GM19023 (cell line): Measurements from ENCODE around the gene SHANK3.

Experiments used
- ATAC-seq: cut with Tn5 transposase; IDR thresholded peaks from one replicate; pipeline ENCODE4 v1.9.1; 2021; ENCODE audit warnings: mild to moderate bottlenecking, moderate library complexity; ENCODE audit not compliant: unreplicated experiment

The SHANK3 gene

DNA sequence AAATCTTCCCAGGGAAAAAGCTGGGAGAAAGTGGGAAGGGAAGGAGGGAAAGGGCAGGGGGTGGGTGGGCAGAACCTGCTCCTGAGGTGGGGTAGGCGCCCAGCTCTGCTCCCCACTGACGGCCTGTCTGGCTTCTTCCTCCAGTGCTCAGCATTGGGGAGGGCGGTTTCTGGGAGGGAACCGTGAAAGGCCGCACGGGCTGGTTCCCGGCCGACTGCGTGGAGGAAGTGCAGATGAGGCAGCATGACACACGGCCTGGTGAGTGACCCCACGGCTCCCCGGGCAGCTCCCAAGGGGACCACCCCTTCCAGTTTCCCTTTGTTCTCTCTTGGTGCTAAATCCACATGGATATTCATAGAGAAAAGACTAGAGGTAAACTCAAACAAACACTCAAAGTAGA, 25.9 kb downstream of the SHANK3 start:
- ATAC-seq: no peak

DNA sequence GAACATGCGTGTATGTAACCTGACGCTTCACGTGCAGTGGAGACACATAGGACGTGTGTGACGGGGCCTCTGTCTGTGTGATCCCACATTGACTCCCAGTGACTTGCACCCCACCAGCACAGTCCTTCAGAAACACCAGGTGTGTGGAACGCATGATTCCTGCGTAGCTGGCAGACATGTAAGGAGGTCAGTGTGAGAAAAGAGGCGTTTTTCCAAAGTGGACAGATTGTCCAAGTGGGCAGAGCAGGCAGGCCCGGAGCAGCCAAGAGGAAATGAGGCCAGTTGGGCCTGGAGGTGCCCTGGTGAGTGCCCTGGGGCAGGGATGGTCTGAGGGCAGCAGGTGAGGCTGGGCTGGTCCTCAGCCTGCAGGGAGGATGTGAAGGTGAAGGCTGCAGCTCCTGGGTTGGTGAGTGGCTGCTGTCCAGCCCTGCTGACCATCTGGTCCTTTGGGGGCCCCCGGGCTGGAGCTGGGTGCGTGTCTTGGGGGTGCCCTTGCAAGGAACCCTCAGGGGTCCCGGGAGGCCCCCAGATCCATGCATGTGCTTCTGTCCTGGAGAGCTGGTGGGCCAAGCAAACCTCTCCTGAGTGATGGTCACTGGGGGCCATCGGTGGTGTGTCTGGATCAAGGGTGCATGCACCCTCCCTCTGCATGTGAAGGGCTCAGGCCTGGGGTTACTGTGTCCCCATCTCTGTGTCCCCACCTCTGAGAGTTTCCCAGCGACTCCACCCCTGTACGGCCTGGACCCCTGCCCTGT, 26.6 kb downstream of the SHANK3 start:
- ATAC-seq: no peak

DNA sequence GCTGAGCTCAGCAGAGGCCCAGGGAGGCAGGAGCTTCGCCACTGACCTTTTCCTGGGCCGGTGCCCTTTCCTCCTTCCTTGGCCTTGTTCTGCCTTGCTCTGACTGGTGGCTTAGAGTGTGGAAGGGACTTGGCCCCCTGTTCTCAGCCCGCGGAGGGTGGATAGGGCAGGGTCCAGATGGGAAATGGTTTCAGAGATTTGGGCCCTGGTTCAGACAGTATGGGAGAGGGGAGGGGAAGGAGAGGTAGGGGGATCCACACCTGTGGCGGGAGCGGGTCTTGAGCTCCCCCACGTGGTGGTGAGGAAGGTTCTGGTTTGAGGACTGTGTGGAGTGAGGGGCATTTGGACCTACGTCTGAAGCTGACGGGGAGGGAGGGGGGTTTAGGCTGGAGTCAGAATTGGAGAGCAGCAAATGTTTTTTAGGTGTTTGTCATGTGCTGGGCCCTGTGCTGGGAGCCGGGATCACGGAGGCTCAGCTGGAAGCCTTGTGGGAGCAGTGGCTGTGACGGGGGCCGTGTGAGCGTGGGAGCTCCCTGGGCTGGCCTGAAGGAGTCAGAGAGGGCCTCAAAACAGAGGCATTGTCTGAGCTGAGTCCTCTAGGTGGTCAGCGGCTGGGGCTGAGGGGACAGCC, 27.2 kb downstream of the SHANK3 start:
- ATAC-seq: no peak

DNA sequence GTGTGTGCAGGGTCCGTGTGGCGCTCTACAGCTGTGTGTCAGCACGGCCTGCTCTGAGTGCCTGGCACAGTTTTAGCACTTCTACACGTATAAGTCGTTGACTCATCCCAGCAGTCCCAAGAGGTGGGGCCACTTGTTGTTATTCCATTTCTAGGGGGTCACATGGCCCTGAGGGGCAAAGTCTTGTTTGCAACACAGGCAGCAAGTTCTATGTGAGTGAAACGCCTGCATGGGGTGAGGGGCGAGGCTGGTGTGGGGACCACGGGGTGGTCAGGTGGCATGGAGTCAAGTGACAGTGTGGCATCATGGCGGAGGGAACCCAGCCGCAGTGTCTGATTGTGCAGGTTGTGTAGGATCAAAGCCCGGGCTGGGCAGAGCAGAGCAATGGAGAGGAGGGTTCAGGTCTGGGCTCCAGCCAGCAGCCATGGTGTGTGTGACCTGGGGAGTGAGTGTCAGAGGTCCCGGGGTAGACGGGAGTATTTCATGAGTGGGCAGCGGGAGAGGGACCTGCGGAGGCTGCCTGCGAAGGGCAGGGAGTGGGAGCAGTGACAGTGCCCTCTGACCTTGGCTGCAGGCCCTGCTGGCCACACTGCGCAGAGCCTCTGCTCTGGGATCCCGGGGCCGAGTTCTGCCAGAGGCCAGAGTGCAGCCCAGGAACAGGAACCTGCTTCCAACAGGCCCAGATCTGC, 27.9 kb downstream of the SHANK3 start:
- ATAC-seq: no peak

DNA sequence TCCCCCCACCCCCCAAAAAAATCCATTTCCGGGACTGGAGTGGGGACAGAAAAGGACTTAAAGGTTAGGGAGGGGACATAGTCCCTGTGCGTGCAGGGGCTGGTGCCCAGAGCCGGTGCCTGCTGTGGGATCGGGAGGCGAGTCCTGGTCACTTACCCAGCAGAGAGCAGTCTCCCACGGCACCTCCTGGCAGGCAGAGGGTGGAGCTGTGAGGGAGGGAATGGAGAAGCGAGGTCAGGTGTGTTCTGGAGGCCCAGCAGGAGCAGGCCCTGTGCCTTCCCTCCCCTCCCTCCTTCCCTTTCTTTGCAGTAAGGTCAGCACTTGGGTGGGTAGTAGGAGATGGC, 28.4 kb downstream of the SHANK3 start:
- no peak for ATAC-seq

DNA sequence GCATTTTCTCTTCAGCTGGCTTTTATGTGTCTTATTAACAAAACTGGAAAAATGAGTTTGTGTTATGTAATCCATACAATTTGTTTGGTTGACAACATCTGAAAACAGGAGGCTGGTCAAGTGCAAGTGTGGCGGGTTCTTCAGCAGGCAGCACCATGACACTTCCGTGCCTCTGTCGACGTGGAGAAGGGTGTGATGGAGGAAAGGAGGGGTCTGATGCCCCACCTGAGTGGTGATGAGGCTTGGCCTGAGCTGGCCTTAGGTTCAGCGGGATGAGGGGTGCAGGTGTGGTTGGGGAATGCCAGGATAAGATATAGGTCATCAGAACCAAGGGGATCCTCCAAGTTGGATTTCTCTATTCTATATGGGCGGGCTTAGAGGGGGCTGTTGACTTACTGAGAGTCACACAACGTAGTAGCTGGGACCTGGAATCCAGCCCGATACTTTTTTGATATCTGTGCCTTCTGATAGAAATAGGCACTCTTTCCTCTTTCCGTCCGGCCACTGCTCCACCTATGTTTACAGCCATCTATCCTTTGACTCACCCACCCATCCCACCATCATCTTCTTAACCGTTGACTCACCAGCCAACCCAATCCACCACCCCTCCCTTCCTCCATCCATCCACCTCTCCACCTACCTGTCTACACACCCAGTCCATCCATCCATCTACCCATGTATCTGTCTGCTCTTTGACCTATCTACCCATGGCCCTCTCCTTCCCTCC, 29.0 kb downstream of the SHANK3 start:
- ATAC-seq: no peak

DNA sequence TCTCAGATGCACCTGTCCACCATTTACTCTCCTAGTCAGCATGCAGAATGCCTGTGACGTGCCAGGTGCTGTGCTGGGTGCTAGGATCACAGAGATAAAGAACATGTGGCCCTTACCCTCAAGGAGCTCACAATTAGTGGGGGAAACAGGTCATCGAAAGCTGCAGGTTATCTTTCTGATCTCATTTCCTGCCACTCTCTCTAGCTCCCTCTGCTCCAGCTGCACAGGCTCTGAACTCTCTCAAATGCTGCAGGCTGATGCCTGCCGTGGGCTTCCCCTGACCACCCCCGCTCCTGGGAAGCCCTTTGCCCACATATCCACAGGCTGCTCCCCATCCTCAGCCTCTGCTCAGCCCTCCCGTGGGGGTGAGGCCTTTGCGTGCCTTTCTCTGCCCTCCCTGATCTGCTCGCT, 29.6 kb downstream of the SHANK3 start:
- ATAC-seq: no peak

DNA sequence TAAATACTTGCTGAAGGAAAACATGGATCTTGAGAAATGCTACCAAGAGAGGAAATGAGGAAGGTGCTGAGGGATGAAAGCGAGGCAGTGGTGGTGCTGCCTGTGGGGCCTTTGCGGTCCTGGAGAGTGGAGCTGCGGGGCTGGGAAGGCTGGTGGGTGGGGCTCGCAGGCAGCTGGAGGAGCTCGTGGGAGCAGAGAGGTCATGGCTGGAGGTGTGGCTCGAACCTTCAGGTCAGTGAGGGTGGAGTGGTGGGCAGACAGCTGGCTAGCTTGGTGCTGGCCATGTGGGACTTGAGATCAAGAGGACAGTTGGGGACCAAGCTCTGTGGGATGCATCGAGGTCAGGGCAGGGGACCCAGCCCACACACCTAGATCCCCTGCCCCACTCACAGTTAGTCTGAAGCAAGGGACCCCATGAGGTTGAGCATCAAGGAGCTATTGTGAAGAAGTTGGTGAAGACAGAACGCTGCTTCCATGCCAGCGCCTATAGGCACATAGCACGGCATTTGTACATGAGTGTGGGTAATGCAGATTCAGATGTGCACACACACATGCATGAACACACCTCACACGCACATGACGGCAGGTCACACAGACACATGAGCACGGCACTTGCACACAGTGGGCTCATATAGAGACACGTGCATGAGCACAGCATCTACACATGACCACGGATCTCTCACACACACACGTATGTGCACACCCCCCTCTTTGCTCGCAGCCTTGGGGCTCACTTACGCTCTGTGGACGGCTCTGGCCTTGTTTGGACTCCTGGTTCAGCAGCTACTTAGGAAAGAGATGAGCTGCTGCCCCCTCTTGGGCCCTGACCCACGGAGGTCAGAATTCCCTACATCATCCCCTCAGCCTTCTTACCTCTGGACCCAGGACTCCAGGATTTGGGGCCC, 30.4 kb downstream of the SHANK3 start:
- ATAC-seq: no peak

DNA sequence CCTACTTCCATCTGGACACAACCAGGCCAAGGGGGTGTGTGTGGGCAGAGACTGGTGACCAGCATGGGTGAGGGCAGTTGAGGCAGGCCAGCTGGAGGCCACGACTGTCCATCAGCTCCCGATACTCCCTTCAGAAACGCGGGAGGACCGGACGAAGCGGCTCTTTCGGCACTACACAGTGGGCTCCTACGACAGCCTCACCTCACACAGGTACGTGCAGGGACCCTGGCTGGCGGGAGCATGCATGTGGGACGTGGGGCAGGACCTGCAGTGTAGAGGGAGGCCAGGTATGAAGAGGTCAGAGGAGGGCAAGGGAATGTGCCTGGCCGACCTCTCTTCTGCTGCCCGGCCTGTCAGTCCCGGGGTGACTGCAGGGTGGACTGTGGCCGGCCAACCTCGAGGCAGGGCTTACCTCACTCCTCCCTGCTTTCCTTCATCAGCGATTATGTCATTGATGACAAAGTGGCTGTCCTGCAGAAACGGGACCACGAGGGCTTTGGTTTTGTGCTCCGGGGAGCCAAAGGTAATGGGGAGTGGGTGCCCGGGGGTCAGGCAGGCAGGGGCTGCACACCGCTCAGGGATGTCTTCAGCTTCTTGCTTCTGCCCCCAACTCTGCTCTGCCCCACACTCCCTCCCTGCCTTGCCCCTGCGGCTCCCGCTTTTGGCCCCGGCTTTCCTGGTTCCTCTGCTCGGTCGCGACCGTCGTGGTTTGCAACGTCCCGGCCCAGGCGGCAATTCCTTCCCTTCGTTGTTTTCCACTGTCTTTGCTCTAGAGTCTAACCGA, 31.3 kb downstream of the SHANK3 start:
- no peak for ATAC-seq

DNA sequence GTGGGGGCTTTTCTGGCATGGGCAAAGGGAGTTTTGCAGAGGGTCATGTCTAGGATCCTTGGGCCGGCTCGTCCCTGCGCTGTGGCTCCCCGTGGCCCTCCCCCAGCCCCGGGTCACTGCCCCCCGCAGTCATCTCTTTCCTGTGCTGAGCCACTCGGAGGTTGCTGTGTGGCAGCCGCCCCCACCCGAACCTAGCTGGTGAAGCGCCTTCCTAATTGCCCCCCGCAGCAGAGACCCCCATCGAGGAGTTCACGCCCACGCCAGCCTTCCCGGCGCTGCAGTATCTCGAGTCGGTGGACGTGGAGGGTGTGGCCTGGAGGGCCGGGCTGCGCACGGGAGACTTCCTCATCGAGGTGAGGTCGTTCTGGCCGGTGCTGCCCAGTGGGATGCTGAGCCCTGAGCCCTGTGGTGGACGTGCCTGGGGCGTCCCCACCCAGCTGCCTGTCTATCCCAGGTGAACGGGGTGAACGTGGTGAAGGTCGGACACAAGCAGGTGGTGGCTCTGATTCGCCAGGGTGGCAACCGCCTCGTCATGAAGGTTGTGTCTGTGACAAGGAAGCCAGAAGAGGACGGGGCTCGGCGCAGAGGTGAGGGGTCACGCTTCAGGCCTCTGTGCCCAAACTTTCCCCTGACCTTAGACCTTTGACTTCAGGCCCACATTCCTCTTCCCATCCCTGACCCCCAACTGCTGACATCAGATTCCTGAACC, 32.0 kb downstream of the SHANK3 start:
- ATAC-seq: no peak

DNA sequence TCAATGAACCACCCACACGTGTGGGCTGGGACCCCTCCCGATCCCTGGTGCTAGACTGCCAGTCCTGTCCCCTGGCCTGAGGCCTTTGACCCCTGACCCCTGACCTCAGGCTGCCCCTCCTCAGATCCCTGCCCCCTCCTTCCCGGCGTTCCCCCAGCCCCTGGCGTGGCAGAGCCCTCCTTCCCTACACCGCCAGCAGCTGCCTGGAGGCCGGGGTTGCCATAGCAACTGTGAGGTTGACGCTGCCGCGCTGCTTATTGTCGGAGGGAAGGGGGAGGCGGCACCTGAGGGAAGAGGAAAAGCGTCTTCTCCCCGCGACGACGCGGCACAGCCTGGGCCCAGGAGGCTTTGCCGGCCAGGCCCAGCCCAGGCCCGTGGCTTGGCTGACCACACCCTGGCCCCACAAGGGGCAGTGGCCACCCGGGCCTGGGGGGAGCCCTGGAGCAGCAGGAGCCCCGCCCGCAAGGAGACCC, 32.6 kb downstream of the SHANK3 start:
- ATAC-seq: no peak

DNA sequence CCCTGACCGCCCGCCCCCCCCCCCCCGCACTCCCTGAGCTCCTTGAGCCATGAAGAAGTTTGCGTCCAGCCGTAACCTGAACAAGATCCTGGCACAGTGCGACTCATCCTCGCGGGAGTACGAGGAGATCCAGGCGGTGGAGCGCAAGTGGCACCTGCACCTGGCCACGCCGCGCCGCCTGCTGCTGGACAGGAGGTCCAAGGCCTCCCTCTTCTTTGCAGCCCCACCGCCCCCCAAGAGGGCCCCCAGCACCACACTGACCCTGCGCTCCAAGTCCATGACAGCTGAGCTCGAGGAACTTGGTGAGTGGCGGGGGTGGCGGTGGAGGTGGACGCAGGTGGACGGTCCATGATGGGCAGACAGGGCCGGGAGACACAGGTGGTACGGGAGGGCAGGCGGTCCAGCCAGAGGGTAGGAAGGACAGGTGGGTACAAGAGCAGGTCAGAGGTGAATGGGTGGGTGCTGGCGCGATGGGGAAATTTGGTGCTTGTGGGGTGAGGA, 33.3 kb downstream of the SHANK3 start:
- no peak for ATAC-seq

DNA sequence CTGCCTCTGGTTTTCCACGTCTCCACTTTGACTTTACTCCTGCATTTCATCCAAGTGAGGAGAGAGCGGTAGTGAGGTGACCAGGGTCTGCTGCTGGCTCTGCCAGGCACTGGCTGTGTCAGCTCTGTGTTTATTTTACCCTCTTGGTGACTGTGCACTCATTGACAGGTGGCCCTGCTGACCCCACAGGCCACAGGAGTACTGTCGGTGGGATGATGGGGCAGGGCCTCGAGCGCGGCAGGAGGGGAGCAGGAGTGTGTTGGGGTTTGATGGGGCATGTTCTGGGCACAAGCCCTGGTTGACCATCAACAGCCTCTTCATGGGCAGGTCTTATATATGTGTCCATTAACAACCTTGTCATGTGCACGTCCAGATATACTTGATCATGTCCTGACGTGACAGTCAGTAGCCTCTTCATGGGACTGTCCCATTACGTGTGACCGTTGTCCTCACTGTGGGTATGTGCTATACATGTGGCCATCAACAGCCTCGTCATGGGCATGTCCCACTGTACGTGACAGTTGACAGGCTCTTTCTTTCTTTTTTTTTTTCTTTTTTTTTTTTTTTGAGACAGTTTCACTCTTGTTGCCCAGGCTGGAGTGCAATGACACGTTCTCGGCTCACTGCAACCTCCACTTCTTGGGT, 34.0 kb downstream of the SHANK3 start:
- no peak for ATAC-seq

DNA sequence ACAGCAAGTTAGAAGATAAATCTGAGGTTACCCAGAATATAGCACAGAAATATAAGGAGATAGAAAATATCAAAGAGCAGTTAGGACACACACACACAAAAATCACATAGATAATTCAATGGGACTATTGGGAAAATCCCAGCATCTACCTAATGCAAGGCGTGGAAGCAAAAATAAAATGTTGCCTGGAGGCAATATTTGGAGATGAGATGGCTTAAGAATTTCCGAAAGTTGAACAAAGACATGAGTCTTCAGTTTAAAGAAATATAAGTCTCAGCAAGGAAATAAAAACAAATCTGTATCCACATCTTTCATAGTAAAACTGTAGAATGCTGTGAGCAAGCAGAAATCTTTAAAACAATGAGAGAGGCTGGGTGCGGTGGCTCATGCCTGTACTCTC, 35.9 kb downstream of the SHANK3 start:
- no peak for ATAC-seq

DNA sequence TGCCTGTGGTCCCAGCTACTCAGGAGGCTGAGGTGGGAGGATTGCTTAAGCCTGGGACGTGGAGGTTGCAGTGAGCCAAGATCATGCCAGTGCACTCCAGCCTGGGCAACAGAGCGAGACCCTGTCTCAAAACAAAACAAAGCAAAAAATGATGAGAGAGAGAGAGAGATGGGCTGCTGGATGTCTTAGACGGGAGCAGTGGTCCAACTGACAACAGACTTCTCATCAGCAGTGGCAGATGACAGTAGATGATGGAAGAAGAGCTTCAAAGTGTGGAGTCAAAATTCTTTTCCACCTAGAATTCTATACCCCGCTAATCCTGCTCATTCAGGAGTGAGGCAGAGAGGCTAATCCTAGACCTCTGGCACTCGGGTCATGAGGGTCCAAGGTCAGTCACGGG, 36.4 kb downstream of the SHANK3 start:
- ATAC-seq: no peak

DNA sequence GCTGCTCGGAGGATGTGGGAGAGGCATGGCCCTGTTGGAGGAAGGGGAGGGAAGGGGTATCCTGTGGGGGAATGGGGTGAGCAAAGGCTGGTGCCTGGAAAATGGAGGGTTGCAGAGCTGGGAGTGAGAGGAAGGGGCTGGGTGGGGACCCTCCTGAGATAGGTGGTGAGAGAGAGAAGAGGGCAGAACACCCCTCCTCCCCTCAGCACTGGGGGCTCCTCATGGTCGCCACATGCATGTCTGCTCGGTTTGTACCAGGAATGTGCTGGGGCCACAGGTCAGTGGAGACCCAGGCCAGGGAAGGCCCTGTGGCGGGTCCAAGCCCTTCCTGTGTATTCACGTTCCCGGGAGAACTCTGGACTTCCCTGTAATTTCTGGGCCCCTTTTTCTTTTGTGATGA, 37.6 kb downstream of the SHANK3 start:
- no peak for ATAC-seq

DNA sequence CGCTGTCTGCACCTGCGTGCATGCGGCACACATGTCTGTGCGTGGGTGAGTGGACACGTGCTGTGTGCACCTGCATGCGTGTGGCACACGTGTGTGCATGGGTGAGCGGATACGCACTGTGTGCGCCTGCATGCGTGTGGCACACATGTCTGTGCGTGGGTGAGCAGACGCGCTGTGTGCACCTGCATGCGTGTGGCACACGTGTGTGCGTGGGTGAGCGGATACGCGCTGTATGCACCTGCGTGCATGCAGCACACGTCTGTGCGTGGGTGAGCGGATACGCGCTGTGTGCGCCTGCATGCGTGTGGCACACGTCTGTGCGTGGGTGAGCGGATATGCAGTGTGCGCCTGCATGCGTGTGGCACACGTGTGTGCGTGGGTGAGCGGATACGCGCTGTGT, 38.3 kb downstream of the SHANK3 start:
- no peak for ATAC-seq
